Measurements from ENCODE around the gene FAM163B.

The FAM163B gene

DNA sequence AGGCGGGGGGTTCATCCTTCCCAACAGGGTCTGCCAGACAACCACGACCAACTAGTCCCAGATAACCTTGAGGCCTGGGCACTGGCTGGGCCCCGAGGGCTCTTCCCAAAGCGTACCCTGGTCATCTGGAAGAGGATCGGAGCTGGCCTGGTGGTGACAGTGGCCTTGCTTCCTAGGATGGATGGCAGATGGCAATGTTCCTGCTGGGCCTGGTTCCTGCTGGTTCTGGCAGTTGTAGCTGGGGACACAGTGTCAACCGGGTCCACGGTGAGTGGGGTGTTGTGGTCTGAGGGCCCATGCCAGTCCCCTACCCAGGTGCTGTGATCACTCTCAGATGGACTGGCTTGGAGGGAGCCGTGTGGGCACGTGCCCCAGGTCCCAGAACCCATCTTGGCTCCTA lies 72.7 kb downstream of the FAM163B start:
- H3K27ac ChIP-seq (replicated peaks), result no peak overlapping the region
- TF ChIP-seq SPI1 (IDR thresholded peaks at IDR 0.05; ENCODE audit: borderline replicate concordance, low read depth), result no peak
- no peak for TF ChIP-seq GABPA (IDR thresholded peaks at IDR 0.05; ENCODE audit: low read depth)
- no peak for TF ChIP-seq POLR2AphosphoS5 (IDR thresholded peaks at IDR 0.05; ENCODE audit: low read depth)
- TF ChIP-seq, protein P1, sequence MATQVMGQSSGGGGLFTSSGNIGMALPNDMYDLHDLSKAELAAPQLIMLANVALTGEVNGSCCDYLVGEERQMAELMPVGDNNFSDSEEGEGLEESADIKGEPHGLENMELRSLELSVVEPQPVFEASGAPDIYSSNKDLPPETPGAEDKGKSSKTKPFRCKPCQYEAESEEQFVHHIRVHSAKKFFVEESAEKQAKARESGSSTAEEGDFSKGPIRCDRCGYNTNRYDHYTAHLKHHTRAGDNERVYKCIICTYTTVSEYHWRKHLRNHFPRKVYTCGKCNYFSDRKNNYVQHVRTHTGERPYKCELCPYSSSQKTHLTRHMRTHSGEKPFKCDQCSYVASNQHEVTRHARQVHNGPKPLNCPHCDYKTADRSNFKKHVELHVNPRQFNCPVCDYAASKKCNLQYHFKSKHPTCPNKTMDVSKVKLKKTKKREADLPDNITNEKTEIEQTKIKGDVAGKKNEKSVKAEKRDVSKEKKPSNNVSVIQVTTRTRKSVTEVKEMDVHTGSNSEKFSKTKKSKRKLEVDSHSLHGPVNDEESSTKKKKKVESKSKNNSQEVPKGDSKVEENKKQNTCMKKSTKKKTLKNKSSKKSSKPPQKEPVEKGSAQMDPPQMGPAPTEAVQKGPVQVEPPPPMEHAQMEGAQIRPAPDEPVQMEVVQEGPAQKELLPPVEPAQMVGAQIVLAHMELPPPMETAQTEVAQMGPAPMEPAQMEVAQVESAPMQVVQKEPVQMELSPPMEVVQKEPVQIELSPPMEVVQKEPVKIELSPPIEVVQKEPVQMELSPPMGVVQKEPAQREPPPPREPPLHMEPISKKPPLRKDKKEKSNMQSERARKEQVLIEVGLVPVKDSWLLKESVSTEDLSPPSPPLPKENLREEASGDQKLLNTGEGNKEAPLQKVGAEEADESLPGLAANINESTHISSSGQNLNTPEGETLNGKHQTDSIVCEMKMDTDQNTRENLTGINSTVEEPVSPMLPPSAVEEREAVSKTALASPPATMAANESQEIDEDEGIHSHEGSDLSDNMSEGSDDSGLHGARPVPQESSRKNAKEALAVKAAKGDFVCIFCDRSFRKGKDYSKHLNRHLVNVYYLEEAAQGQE (IDR thresholded peaks at IDR 0.05; ENCODE audit: insufficient replicate concordance, low read depth), result no peak
- TF ChIP-seq, protein P2, sequence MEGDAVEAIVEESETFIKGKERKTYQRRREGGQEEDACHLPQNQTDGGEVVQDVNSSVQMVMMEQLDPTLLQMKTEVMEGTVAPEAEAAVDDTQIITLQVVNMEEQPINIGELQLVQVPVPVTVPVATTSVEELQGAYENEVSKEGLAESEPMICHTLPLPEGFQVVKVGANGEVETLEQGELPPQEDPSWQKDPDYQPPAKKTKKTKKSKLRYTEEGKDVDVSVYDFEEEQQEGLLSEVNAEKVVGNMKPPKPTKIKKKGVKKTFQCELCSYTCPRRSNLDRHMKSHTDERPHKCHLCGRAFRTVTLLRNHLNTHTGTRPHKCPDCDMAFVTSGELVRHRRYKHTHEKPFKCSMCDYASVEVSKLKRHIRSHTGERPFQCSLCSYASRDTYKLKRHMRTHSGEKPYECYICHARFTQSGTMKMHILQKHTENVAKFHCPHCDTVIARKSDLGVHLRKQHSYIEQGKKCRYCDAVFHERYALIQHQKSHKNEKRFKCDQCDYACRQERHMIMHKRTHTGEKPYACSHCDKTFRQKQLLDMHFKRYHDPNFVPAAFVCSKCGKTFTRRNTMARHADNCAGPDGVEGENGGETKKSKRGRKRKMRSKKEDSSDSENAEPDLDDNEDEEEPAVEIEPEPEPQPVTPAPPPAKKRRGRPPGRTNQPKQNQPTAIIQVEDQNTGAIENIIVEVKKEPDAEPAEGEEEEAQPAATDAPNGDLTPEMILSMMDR (IDR thresholded peaks at IDR 0.05; ENCODE audit: insufficient read depth, low read length), result no peak
- peaks cover 25% of the 10 kb centered on the region for H3K27me3 ChIP-seq (ENCODE audit: insufficient read depth, poor library complexity, severe bottlenecking)
- DNase-seq (ENCODE audit: low read depth in 1 of 2, low spot score in 1 of 2), result no peak
- no peak overlapping the region for H3K4me3 ChIP-seq (replicated peaks; ENCODE audit: insufficient read depth, low read length)

DNA sequence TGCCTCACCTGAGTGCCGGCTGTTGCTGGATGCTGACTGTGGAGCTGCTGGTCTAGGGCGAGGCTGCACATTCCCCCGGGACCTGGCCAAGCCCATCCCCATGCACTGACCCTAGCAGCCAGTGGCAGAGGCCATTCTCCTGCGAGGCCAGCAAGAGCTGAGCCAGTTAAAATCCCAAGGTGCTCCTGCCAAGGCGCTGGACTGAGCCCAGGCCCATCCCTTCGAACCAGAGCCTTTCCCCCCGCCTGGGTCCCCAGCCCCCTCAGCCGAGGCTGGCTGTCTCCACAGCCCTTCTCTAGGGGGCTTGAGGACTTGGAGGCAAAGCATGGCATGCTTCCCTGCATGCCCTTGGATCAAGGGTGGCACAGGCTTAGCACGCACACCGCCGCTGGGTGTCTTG lies 73.1 kb downstream of the FAM163B start:
- no peak for DNase-seq (ENCODE audit: low read depth in 1 of 2, low spot score in 1 of 2)
- peaks cover 25% of the 10 kb centered on the region for H3K27me3 ChIP-seq (ENCODE audit: insufficient read depth, poor library complexity, severe bottlenecking)
- H3K4me3 ChIP-seq (replicated peaks; ENCODE audit: insufficient read depth, low read length), result no peak overlapping the region
- TF ChIP-seq, protein P1 (IDR thresholded peaks at IDR 0.05; ENCODE audit: insufficient replicate concordance, low read depth), result no peak
- no peak for TF ChIP-seq GABPA (IDR thresholded peaks at IDR 0.05; ENCODE audit: low read depth)
- no peak for TF ChIP-seq SPI1 (IDR thresholded peaks at IDR 0.05; ENCODE audit: borderline replicate concordance, low read depth)
- TF ChIP-seq, protein P2 (IDR thresholded peaks at IDR 0.05; ENCODE audit: insufficient read depth, low read length), result no peak
- H3K27ac ChIP-seq (replicated peaks), result no peak overlapping the region

DNA sequence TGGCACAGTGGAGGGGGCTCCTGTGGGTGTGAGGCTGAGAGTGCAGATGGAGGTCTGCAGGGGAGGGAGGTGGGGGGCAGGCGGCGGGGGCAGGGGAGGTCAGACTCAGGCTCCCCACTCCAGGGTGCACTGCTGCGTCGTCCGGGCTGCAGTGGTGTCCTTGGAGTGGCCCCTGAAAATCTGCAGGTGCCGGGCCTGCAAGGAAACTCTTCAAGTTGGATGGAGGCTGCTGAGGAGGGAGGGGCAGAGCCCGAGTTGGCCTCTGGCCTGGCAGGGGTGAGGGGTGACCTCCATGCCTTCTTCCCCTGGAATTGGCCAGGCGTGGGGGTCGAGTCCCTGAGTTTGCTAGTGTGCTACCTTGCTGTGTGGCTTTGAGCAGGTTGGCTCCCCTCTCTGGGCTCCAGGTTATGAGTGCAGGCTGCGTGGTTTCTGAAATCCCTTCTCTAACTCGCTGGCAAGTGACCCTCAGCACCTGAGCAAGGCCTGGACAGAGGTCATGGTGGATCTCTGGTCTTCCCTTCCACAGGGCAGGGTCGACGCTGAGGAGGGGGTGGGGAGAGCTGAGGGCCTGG lies 73.8 kb downstream of the FAM163B start:
- H3K27me3 ChIP-seq (ENCODE audit: insufficient read depth, poor library complexity, severe bottlenecking), result peaks cover 25% of the 10 kb centered on the region
- TF ChIP-seq, protein P1 (IDR thresholded peaks at IDR 0.05; ENCODE audit: insufficient replicate concordance, low read depth), result no peak
- TF ChIP-seq POLR2AphosphoS5 (IDR thresholded peaks at IDR 0.05; ENCODE audit: low read depth) (no peak), SPI1 (IDR thresholded peaks at IDR 0.05; ENCODE audit: borderline replicate concordance, low read depth) (no peak), GABPA (IDR thresholded peaks at IDR 0.05; ENCODE audit: low read depth) (no peak)
- TF ChIP-seq, protein P2 (IDR thresholded peaks at IDR 0.05; ENCODE audit: insufficient read depth, low read length), result no peak
- no peak for DNase-seq (ENCODE audit: low read depth in 1 of 2, low spot score in 1 of 2)
- no peak overlapping the region for H3K4me3 ChIP-seq (replicated peaks; ENCODE audit: insufficient read depth, low read length)
- H3K27ac ChIP-seq (replicated peaks), result no peak overlapping the region
